Mesenchymal stem cell (in vitro differentiated cells and primary cell): ENCODE results near the gene FLAD1.
"Not testable (repeated sequence)": the region's sequence is repeated elsewhere in the genome, so short reads cannot be mapped to it uniquely, and the experiment has no call there.

Experiments
- DNase-seq: peaks from one replicate; pipeline ENCODE4 v3.0.0-alpha.2; 2013
- H2AFZ ChIP-seq: one replicate; pipeline ENCODE4 v1.6.1; 2013; ENCODE audit warnings: low read depth, mild to moderate bottlenecking, control low read depth, inconsistent platforms, low read length, moderate library complexity
- H2AK5ac ChIP-seq: 2 replicates; pipeline ENCODE4 v1.6.1; 2013; ENCODE audit warnings: low read length, moderate library complexity, mild to moderate bottlenecking, inconsistent platforms; ENCODE audit not compliant: severe bottlenecking
- H2BK120ac ChIP-seq: one replicate; pipeline ENCODE4 v1.6.1; 2013; ENCODE audit warnings: low read depth, mild to moderate bottlenecking, inconsistent platforms, low read length, moderate library complexity
- H2BK12ac ChIP-seq, 2 experiments: one replicate each; pipeline ENCODE4 v1.6.1; 2013; ENCODE audit warnings: inconsistent platforms in 2 of 2, low read length in 2 of 2, mild to moderate bottlenecking in 2 of 2, moderate library complexity in 2 of 2, control low read depth in 1 of 2
- H2BK15ac ChIP-seq: one replicate; pipeline ENCODE4 v1.6.1; 2013; ENCODE audit warnings: mild to moderate bottlenecking, low read depth, inconsistent platforms; ENCODE audit not compliant: poor library complexity, severe bottlenecking
- H2BK5ac ChIP-seq: 2 replicates; pipeline ENCODE4 v1.6.1; 2013; ENCODE audit warnings: low read depth, mild to moderate bottlenecking, low read length, control low read depth, inconsistent platforms; ENCODE audit not compliant: poor library complexity, severe bottlenecking
- H3K14ac ChIP-seq, 2 experiments: one replicate each; pipeline ENCODE4 v1.6.1; 2013; ENCODE audit warnings: inconsistent platforms in 2 of 2, low read length in 2 of 2, control low read depth in 1 of 2, mild to moderate bottlenecking in 1 of 2, moderate library complexity in 1 of 2
- H3K18ac ChIP-seq, 2 experiments: one replicate each; pipeline ENCODE4 v1.6.1; 2013; ENCODE audit warnings: inconsistent platforms in 2 of 2, low read length in 2 of 2, control low read depth in 1 of 2, low read depth in 1 of 2, mild to moderate bottlenecking in 1 of 2
- H3K23ac ChIP-seq, 2 experiments: one replicate each; pipeline ENCODE4 v1.6.1; 2013; ENCODE audit warnings: inconsistent platforms in 2 of 2, low read length in 2 of 2, mild to moderate bottlenecking in 2 of 2, moderate library complexity in 2 of 2, control low read depth in 1 of 2
- H3K27ac ChIP-seq: 2 replicates; pipeline ENCODE4 v1.5.1; 2013; ENCODE audit warnings: mild to moderate bottlenecking, moderate library complexity, low read length, control low read depth, inconsistent platforms; ENCODE audit not compliant: poor library complexity, severe bottlenecking
- H3K27me3 ChIP-seq, 2 experiments: 2 replicates each; pipeline versions ENCODE4 v1.6.1 to v1.7.0; 2013; ENCODE audit warnings: low read length in 2 of 2, mild to moderate bottlenecking in 2 of 2, moderate library complexity in 2 of 2, control low read depth in 1 of 2, inconsistent platforms in 1 of 2; ENCODE audit not compliant: control insufficient read depth in 1 of 2, insufficient read depth in 1 of 2
- H3K36me3 ChIP-seq, 2 experiments: 2 replicates each; pipeline versions ENCODE4 v1.6.1 to v1.7.0; 2013; ENCODE audit warnings: low read length in 2 of 2, control low read depth in 1 of 2, inconsistent platforms in 1 of 2, low read depth in 1 of 2, mild to moderate bottlenecking in 1 of 2; ENCODE audit not compliant: insufficient read depth in 2 of 2, control insufficient read depth in 1 of 2
- H3K4ac ChIP-seq, 2 experiments: one replicate each; pipeline ENCODE4 v1.6.1; 2013; ENCODE audit warnings: inconsistent platforms in 2 of 2, low read length in 2 of 2, mild to moderate bottlenecking in 2 of 2, moderate library complexity in 2 of 2, control low read depth in 1 of 2, low read depth in 1 of 2
- H3K4me1 ChIP-seq: 2 replicates; pipeline ENCODE4 v1.6.1; 2013; ENCODE audit warnings: low read depth, low read length, control low read depth; ENCODE audit not compliant: control insufficient read depth, insufficient read depth
- H3K4me2 ChIP-seq: 2 replicates; pipeline ENCODE4 v1.6.1; 2013; ENCODE audit warnings: low read length, mild to moderate bottlenecking, inconsistent platforms; ENCODE audit not compliant: poor library complexity, severe bottlenecking
- H3K4me3 ChIP-seq, 2 experiments: 2 replicates each; pipeline versions ENCODE4 v1.5.1 to v1.7.0; 2013; ENCODE audit warnings: low read length in 2 of 2, mild to moderate bottlenecking in 2 of 2, control low read depth in 1 of 2, low read depth in 1 of 2; ENCODE audit not compliant: insufficient read depth in 1 of 2
- H3K79me1 ChIP-seq: replicated peaks from 2 replicates; pipeline ENCODE4 v1.6.1; 2013; ENCODE audit warnings: mild to moderate bottlenecking, control low read depth, low read length, inconsistent platforms; ENCODE audit not compliant: poor library complexity, severe bottlenecking
- H3K9ac ChIP-seq: 2 replicates; pipeline ENCODE4 v1.7.0; 2013; ENCODE audit warnings: mild to moderate bottlenecking, low read length, moderate library complexity
- H3K9me3 ChIP-seq: 2 replicates; pipeline ENCODE4 v1.7.0; 2013; ENCODE audit warnings: mild to moderate bottlenecking, low read length; ENCODE audit not compliant: control insufficient read depth
- H4K8ac ChIP-seq: one replicate; pipeline ENCODE4 v1.6.1; 2013; ENCODE audit warnings: inconsistent platforms, mild to moderate bottlenecking, low read length, moderate library complexity
- H4K91ac ChIP-seq: one replicate; pipeline ENCODE4 v1.6.1; 2013; ENCODE audit warnings: mild to moderate bottlenecking, low read length, inconsistent platforms
- WGBS: methylation state at CpG from one replicate; pipeline ENCODE4 v1.1.7; 2013; ENCODE audit warnings: mixed read lengths; 5-methylcytosine and 5-hydroxymethylcytosine counted together

Gene FLAD1

DNA sequence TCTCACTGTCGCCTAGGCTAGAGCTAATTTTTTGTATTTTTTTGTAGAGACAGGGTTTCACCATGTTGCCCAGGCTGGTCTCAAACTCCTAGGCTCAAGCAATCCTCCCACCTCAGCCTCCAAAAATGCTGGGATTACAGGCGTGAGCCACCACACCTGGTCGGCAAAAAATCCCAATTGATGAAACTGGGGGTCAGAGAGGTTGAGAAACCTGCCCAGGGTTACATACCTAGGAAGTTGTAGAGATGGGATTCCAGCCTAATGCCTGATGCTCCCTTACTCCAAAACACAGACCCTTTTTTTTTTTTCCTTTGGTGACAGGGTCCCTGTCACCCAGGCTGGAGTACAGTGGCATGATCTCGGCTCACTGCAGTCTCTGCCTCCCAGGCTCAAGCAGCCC, 3.6 kb downstream of the FLAD1 start:
- not testable (repeated sequence) for DNase-seq, H3K23ac ChIP-seq, H4K91ac ChIP-seq, H2BK12ac ChIP-seq, H2BK15ac ChIP-seq, H2BK120ac ChIP-seq, H3K4me2 ChIP-seq, H3K27ac ChIP-seq, H2AFZ ChIP-seq, H3K4me3 ChIP-seq, H3K9ac ChIP-seq, H3K4ac ChIP-seq, H3K9me3 ChIP-seq, H3K18ac ChIP-seq, H3K27me3 ChIP-seq, H3K14ac ChIP-seq, H2AK5ac ChIP-seq, H2BK5ac ChIP-seq, H4K8ac ChIP-seq
- 100% methylated on average over 2 of the region's 4 CpGs for WGBS
- H3K36me3 ChIP-seq: peaks cover 41 to 42% of the 10 kb centered on the region in 2 experiments
- H3K79me1 ChIP-seq: peaks cover 36% of the 10 kb centered on the region
- H3K4me1 ChIP-seq: peaks cover 17% of the 10 kb centered on the region

DNA sequence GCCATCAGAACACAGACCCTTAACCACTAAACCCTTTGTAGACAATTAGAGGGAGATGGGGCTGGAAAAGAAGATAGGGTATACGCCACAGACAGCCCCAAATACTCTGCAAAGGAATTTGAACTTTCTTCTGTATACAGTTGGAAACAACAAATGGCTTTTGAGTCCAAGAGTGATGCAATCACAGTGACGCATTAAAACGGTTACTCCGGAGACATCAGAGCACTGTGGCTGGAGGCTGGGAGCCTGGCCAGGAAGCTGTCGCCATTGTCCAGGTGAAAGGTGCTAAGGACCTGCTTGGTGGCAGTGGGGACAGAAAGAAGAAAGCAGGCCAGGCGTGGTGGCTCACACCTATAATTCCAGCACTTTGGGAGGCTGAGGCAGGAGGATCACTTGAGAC, 4.2 kb downstream of the FLAD1 start:
- H3K4me3 ChIP-seq: no peak overlapping the region
- no peaks in the 10 kb centered on the region for H3K9me3 ChIP-seq
- no peak overlapping the region for H3K14ac ChIP-seq
- no peak overlapping the region for H3K4ac ChIP-seq
- H2BK15ac ChIP-seq: no peak overlapping the region
- DNase-seq: no peak
- no peak overlapping the region for H3K4me2 ChIP-seq
- H2BK5ac ChIP-seq: no peak overlapping the region
- H4K91ac ChIP-seq: no peak overlapping the region
- peaks cover 41 to 42% of the 10 kb centered on the region in 2 experiments for H3K36me3 ChIP-seq
- H3K27ac ChIP-seq: no peak overlapping the region
- no peak overlapping the region for H3K9ac ChIP-seq
- WGBS: 94% methylated on average over 6 of the region's 6 CpGs
- no peaks in the 10 kb centered on the region for H3K27me3 ChIP-seq
- no peak overlapping the region for H3K23ac ChIP-seq
- H2AK5ac ChIP-seq: no peak overlapping the region
- peaks cover 17% of the 10 kb centered on the region for H3K4me1 ChIP-seq
- H2AFZ ChIP-seq: no peak overlapping the region
- H4K8ac ChIP-seq: no peak overlapping the region
- no peak overlapping the region for H2BK120ac ChIP-seq
- H3K79me1 ChIP-seq: peaks cover 34% of the 10 kb centered on the region
- no peak overlapping the region for H2BK12ac ChIP-seq
- no peak overlapping the region for H3K18ac ChIP-seq

DNA sequence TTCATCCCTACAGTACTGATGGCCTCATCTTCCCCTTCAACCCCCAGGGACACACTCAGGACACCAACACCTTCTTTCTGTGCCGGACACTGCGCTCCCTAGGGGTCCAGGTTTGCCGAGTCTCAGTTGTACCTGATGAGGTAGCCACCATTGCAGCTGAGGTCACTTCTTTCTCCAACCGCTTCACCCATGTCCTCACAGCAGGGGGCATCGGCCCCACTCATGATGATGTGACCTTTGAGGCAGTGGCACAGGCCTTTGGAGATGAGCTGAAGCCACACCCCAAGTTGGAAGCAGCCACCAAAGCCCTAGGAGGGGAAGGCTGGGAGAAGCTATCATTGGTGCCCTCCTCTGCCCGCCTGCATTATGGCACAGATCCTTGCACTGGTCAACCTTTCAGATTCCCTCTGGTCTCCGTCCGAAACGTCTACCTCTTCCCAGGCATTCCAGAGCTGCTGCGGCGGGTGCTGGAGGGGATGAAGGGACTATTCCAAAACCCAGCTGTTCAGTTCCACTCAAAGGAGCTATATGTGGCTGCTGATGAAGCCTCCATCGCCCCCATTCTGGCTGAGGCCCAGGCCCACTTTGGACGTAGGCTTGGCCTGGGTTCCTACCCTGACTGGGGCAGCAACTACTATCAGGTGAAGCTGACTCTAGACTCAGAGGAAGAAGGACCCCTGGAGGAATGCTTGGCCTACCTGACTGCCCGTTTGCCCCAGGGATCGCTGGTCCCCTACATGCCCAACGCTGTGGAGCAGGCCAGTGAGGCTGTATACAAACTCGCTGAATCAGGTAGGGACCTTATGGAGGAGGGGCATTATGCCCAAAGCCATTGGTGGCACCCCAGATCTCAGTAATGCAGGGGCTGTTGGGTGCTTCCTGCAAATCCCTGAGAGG, 5.2 kb downstream of the FLAD1 start:
- no peak overlapping the region for H3K4ac ChIP-seq
- H3K9me3 ChIP-seq: no peaks in the 10 kb centered on the region
- no peak overlapping the region for H3K4me3 ChIP-seq
- no peak overlapping the region for H4K8ac ChIP-seq
- H3K9ac ChIP-seq: no peak overlapping the region
- no peak overlapping the region for H2BK120ac ChIP-seq
- H3K36me3 ChIP-seq: peaks cover 45 to 48% of the 10 kb centered on the region in 2 experiments
- no peaks in the 10 kb centered on the region for H3K27me3 ChIP-seq
- H2AK5ac ChIP-seq: no peak overlapping the region
- H3K18ac ChIP-seq: no peak overlapping the region
- peaks cover 23% of the 10 kb centered on the region for H3K4me1 ChIP-seq
- H3K79me1 ChIP-seq: peaks cover 32% of the 10 kb centered on the region
- no peak overlapping the region for H3K23ac ChIP-seq
- no peak overlapping the region for H3K4me2 ChIP-seq
- 94% methylated on average over 17 of the region's 17 CpGs for WGBS
- no peak for DNase-seq
- no peak overlapping the region for H3K14ac ChIP-seq
- no peak overlapping the region for H2BK12ac ChIP-seq
- no peak overlapping the region for H4K91ac ChIP-seq
- H2AFZ ChIP-seq: no peak overlapping the region
- H2BK15ac ChIP-seq: no peak overlapping the region
- H3K27ac ChIP-seq: no peak overlapping the region
- no peak overlapping the region for H2BK5ac ChIP-seq

DNA sequence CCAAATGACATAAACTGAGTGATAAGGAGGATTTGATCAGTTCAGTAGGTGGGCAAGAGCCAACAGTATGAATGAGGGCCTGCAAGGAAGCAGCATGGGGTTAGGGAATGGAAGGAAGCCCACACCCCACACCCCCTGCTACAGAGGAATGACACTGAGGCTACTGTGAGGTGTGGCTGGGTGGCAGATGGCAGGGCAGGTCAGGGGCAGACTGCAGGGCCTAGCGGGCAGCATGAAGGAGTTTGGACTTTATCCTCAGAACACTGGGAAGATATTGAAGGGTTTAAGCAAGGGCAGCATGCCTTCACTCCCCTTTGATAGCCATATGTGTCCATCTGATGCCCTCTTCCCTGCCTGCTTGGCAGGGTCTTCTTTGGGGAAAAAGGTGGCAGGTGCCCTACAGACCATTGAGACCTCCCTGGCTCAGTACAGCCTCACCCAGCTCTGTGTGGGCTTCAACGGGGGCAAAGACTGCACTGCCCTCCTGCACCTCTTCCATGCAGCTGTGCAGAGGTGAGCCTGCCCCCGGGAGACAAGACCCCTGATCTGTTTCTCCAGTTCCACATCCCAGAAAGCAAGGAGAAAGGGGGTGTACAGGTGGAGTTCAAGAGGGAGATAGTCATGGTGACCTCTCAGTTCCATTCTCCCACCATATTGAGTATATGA, 6.2 kb downstream of the FLAD1 start:
- Histone ChIP-seq H3K36me3 (peaks cover 45 to 52% of the 10 kb centered on the region in 2 experiments), H3K18ac (no peak overlapping the region), H3K79me1 (peaks cover 32% of the 10 kb centered on the region), H2BK15ac (no peak overlapping the region), H2BK120ac (no peak overlapping the region), H3K27me3 (no peaks in the 10 kb centered on the region), H3K9ac (no peak overlapping the region), H3K4me3 (no peak overlapping the region), H4K8ac (no peak overlapping the region), H3K4ac (no peak overlapping the region), H3K23ac (no peak overlapping the region), H2AFZ (no peak overlapping the region), H3K14ac (no peak overlapping the region), H3K27ac (no peak overlapping the region), H2BK5ac (no peak overlapping the region), H3K4me2 (no peak overlapping the region), H4K91ac (peak overlapping the region; percentile 16), H3K4me1 (peaks cover 24% of the 10 kb centered on the region), H3K9me3 (no peaks in the 10 kb centered on the region), H2BK12ac (no peak overlapping the region), H2AK5ac (no peak overlapping the region)
- DNase-seq: no peak
- 100% methylated on average over 1 of the region's 3 CpGs for WGBS
